Bone marrow (tissue), 2 donors: ENCODE data around the gene EEF2KMT.
"Not testable (repeated sequence)": the region's sequence is repeated elsewhere in the genome, so short reads cannot be mapped to it uniquely, and the experiment has no call there.

ENCODE experiments used
- DNase-seq, 2 donors: peaks; one replicate each; lab custom pipeline; 2025; lab: John Stamatoyannopoulos, UW

Gene EEF2KMT

GRCh38 chr16:5097470-5098220 is at the start of gene EEF2KMT:
Gene EEF2KMT (minus strand): TSS chr16:5097795. CDS start chr16:5097739, 56 bp downstream.
- peak; percentile 97 to 99 for DNase-seq

- not testable (repeated sequence) for DNase-seq
Observed at GRCh38 chr16:5144621-5144956, 47.0 kb upstream of the EEF2KMT start.

- DNase-seq: no peak
Observed at GRCh38 chr16:5143761-5144620, 46.4 kb upstream of the EEF2KMT start.

- DNase-seq: not testable (repeated sequence)
Observed at GRCh38 chr16:5140151-5140550, 42.6 kb upstream of the EEF2KMT start.

- not testable (repeated sequence) for DNase-seq
Observed at GRCh38 chr16:5134739-5135452, 37.3 kb upstream of the EEF2KMT start.

GRCh38 chr16:5132915-5133600 is 35.5 kb upstream of the EEF2KMT start:
- peak in 1 of 2 donors; percentile 0 for DNase-seq

GRCh38 chr16:5131467-5132004 is 33.9 kb upstream of the EEF2KMT start:
- not testable (repeated sequence) for DNase-seq

- DNase-seq: peak; percentile 1 to 55
Observed at GRCh38 chr16:5117300-5118087, 19.9 kb upstream of the EEF2KMT start.

GRCh38 chr16:5116780-5117295 is 19.2 kb upstream of the EEF2KMT start:
- not testable (repeated sequence) for DNase-seq

GRCh38 chr16:5110933-5111332 is 13.3 kb upstream of the EEF2KMT start:
- DNase-seq: not testable (repeated sequence)

GRCh38 chr16:5108505-5109158 is 11.0 kb upstream of the EEF2KMT start:
- no peak for DNase-seq

- DNase-seq: not testable (repeated sequence)
Observed at GRCh38 chr16:5105039-5105438, 7.4 kb upstream of the EEF2KMT start.

GRCh38 chr16:5103296-5104032 is 5.9 kb upstream of the EEF2KMT start:
- not testable (repeated sequence) for DNase-seq

GRCh38 chr16:5099174-5099573 is 1.6 kb upstream of the EEF2KMT start:
- not testable (repeated sequence) for DNase-seq

GRCh38 chr16:5098221-5099159 is 895 bp upstream of the EEF2KMT start:
- peak in 1 of 2 donors; percentile 28 for DNase-seq

GRCh38 chr16:5097061-5097469 is 530 bp downstream of the EEF2KMT start:
- not testable (repeated sequence) for DNase-seq

- DNase-seq: not testable (repeated sequence)
Observed at GRCh38 chr16:5096437-5097060, 1.0 kb downstream of the EEF2KMT start.
